ENCODE results near the gene RBM3. TPM values are rescaled to one million over a fixed set of nuclear protein-coding genes. Genes with fewer than 3 reads are reported as not detected.
"Not testable (repeated sequence)": the region's sequence is repeated elsewhere in the genome, so short reads cannot be mapped to it uniquely, and the experiment has no call there.

Gene RBM3
- total RNA-seq = 377 TPM

GRCh38 chrX:48574270-48575266 lies at the start of gene RBM3:
Gene RBM3 (plus strand): TSS chrX:48574484. CDS start chrX:48575181, 697 bp downstream.
- Histone ChIP-seq H3K27me3 (ENCODE audit: insufficient read depth, low read length) (no peaks in the 10 kb centered on the region), H3K4me1 (ENCODE audit: insufficient read depth, low read length) (peaks cover 17% of the 10 kb centered on the region), H3K9me3 (ENCODE audit: low read depth, low read length) (no peaks in the 10 kb centered on the region), H3K4me3 (ENCODE audit: low read length) (peak within 1 kb of the TSS; percentile 88)

DNA sequence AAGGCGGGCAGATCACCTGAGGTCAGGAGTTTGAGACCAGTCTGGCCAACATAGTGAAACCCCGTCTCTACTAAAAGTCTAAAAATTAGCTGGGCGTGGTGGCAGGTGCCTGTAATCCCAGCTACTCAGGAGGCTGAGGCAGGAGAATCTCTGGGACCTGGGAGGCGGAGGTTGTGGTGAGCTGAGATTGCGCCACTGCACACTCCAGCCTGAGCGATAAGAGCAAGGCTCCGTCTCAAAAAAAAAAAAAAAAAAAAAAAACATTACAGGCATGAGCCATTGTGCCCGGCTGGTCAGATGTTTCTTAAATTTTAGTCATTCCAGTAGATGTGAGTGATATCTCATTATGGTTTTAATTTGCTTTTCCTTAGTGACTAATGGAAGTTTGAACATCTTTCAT lies 48.4 kb upstream of the RBM3 start:
- H3K4me1 ChIP-seq (ENCODE audit: insufficient read depth, low read length) = peaks cover 23% of the 10 kb centered on the region
- H3K4me3 ChIP-seq (ENCODE audit: low read length); H3K27me3 ChIP-seq (ENCODE audit: insufficient read depth, low read length); H3K9me3 ChIP-seq (ENCODE audit: low read depth, low read length): not testable (repeated sequence)

DNA sequence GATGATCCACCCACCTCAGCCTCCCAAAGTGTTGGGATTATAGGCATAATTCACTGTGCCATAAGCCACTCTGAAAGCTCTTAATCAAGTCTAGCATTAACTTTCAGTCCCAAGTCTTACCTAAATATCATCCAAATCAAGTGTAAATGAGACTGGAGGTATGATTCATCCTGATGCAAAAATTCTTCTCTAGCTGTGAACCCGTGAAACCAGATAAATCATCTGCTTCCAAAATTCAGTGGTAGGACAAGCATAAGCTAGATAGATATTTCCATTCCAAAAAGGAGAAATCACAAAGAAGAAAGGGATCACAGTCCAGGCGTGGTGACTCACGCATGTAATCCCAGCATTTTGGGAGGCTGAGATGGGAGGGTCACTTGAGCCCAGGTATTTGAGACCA lies 43.5 kb upstream of the RBM3 start:
- Histone ChIP-seq H3K27me3 (ENCODE audit: insufficient read depth, low read length) (no peaks in the 10 kb centered on the region), H3K4me3 (ENCODE audit: low read length) (no peak overlapping the region), H3K9me3 (ENCODE audit: low read depth, low read length) (no peaks in the 10 kb centered on the region), H3K4me1 (ENCODE audit: insufficient read depth, low read length) (no peaks in the 10 kb centered on the region)

DNA sequence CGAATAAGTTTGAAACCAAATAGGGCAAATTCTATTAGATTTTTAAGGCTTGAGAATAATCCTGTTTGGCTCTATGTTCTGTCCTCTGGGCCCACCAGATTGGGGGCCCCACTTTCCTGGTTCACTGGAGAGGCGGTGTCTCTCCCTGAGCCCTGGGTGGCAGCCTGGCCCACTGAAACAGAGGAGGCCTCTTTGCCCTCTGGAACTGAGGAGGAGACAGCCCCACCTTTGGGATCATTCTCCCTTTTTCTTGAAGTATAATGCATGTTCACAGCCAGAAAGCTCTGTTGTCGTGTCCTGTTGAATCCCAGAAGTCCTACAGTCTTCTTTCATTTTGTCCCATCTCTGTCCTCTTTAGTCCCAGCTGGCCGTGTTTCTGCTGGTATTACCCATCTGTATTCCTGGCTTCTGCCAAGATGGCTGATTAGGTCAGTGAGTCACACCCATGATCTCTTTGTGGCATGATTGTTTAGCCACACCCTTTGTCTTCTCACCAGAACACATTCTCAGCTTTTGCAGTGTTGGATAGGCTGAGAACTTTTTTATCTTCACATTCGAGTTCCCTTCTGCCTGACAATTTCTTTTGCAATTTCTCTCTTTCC lies 42.8 kb upstream of the RBM3 start:
- Histone ChIP-seq H3K9me3 (ENCODE audit: low read depth, low read length) (no peaks in the 10 kb centered on the region), H3K4me3 (ENCODE audit: low read length) (no peak overlapping the region), H3K4me1 (ENCODE audit: insufficient read depth, low read length) (no peaks in the 10 kb centered on the region), H3K27me3 (ENCODE audit: insufficient read depth, low read length) (no peaks in the 10 kb centered on the region)

DNA sequence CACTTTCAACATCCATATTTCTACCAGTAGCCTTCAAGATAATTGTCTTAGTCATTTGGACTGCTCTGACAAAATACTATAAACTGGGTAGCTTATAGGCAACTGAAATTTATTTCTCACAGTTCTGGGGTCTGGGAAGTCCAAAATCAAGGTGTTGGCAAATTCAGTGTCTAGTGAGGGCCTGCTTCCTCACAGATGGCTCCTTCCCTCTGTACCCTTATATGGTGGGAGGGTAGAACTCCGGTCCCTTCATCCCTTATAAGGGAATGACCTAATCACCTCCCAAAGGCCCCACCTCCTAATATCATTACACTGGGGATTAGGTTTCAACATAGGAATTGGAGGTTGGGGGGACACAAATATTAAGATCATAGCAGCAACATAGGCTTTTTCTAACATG lies 42.1 kb upstream of the RBM3 start:
- Histone ChIP-seq H3K4me3 (ENCODE audit: low read length) (no peak overlapping the region), H3K4me1 (ENCODE audit: insufficient read depth, low read length) (no peaks in the 10 kb centered on the region), H3K27me3 (ENCODE audit: insufficient read depth, low read length) (no peaks in the 10 kb centered on the region), H3K9me3 (ENCODE audit: low read depth, low read length) (no peaks in the 10 kb centered on the region)

DNA sequence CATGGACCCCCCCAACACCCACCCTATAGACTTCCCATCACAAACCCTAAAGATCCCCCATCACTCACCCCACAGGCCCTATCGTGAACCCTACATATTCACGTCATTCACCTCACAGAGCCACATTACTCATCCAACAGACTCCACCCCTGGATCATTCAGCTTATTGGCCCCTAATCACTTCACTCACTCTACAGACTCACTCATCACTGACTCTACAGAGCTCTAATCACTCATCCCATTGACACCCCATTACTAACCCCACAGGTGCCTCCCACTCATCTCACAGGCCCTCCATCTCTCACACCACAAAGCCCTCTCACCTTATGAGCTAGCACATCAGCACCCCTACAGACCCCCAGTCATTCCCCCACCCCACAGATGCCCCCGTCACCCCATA lies 41.1 kb upstream of the RBM3 start:
- Histone ChIP-seq H3K4me3 (ENCODE audit: low read length) (no peak overlapping the region), H3K27me3 (ENCODE audit: insufficient read depth, low read length) (no peaks in the 10 kb centered on the region), H3K4me1 (ENCODE audit: insufficient read depth, low read length) (no peaks in the 10 kb centered on the region), H3K9me3 (ENCODE audit: low read depth, low read length) (no peaks in the 10 kb centered on the region)

DNA sequence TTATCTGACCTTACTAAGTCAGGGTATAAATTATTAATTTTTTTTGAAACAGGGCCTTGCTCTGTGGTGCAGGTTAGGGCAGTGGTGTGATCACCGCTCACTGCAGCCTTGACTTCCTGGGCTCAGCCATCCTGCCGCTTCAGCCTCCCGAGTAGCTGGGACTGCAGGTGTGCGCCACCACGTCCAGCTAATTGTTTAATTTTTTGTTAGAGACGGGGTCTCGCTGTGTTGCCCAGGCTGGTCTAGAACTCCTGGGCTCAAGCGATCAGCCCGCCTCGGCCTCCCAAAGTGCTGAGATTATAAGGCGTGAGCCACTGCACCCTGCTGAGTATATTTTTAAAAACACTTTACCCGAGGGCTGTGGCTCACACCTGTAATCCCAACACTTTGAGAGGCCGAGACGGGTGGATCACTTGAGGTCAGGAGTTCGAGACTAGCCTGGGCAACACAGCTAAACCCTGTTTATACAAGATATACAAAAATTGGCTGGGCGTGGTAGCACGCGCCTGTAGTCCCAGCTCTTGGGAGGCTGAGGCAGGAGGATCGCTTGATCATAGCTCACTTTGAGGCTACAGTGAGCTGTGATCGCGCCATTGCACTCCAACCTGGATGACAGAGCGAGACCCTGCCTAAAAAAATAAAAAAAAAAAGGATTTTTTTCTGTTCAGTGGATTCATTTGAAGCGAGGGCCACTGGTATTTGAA lies 35.5 kb upstream of the RBM3 start:
- peaks cover 18% of the 10 kb centered on the region for H3K4me1 ChIP-seq (ENCODE audit: insufficient read depth, low read length)
- no peak overlapping the region for H3K4me3 ChIP-seq (ENCODE audit: low read length)
- H3K27me3 ChIP-seq (ENCODE audit: insufficient read depth, low read length) = no peaks in the 10 kb centered on the region
- no peaks in the 10 kb centered on the region for H3K9me3 ChIP-seq (ENCODE audit: low read depth, low read length)

DNA sequence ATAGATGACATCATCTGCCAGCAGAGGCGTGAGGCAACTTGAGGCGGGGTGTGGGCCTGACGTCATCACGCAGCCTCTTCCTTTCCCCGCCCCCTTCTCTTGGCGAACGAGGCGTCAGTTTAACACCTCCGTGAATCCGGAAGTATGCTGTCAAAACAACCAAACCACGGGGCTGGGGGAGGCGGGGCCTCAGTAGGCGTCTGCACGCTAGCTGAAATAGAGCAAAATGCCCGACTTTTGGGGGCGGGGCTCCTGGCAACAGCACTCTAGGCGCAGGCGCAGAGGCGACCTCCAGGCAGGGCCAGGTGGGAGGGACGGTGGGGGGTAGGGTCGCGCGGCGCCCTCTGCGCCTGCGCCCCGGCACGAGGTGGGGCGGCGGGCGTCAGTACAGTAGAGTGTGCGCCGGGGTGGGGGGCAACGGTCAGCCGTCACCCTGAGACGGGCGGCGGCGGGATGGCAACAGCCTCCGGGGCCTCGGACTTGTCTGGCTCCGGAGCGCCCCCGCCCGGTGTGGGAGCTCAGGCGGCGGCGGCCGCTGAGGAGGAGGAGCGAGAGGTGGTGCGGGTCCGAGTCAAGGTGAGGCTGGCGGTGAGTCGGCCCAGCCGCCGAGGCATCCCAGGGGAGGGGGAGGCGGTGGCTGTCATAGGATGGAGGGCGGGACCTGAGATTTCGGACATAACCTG lies 34.8 kb upstream of the RBM3 start, which contains the start of gene TBC1D25:
TBC1D25 (plus strand) TSS at position 370 of the 683 bp plus-strand sequence; CDS start at position 454, 84 bp downstream.
- Histone ChIP-seq H3K9me3 (ENCODE audit: low read depth, low read length) (no peaks in the 10 kb centered on the region), H3K27me3 (ENCODE audit: insufficient read depth, low read length) (no peaks in the 10 kb centered on the region), H3K4me1 (ENCODE audit: insufficient read depth, low read length) (peaks cover 18% of the 10 kb centered on the region), H3K4me3 (ENCODE audit: low read length) (peak within 1 kb of the TSS; percentile 55)

GRCh38 chrX:48540028-48540375 lies 34.3 kb upstream of the RBM3 start:
- H3K4me1 ChIP-seq (ENCODE audit: insufficient read depth, low read length) = peaks cover 18% of the 10 kb centered on the region
- no peaks in the 10 kb centered on the region for H3K27me3 ChIP-seq (ENCODE audit: insufficient read depth, low read length)
- no peaks in the 10 kb centered on the region for H3K9me3 ChIP-seq (ENCODE audit: low read depth, low read length)
- peak overlapping the region; percentile 55 for H3K4me3 ChIP-seq (ENCODE audit: low read length)

DNA sequence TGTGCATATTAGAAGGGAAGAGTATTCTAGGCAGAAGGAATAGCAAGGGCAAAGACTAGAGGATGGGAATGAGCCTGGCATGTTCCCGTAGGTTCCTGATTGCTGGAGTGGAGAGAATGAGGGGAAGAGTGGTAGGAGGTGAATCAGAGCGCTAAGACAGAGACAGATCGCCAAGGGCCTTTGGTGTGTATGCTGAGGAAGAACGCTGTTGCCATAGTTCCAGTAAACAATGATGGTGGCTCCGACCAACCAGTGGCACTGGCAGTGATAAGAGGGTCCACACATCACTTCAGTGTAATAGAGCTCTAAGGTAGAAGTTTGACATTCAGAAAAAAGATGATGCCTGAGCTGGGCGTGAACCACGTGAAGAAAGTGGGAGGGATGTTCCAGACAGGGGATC lies 33.8 kb upstream of the RBM3 start:
- H3K4me3 ChIP-seq (ENCODE audit: low read length) = peak overlapping the region; percentile 55
- no peaks in the 10 kb centered on the region for H3K9me3 ChIP-seq (ENCODE audit: low read depth, low read length)
- no peaks in the 10 kb centered on the region for H3K27me3 ChIP-seq (ENCODE audit: insufficient read depth, low read length)
- peaks cover 18% of the 10 kb centered on the region for H3K4me1 ChIP-seq (ENCODE audit: insufficient read depth, low read length)

DNA sequence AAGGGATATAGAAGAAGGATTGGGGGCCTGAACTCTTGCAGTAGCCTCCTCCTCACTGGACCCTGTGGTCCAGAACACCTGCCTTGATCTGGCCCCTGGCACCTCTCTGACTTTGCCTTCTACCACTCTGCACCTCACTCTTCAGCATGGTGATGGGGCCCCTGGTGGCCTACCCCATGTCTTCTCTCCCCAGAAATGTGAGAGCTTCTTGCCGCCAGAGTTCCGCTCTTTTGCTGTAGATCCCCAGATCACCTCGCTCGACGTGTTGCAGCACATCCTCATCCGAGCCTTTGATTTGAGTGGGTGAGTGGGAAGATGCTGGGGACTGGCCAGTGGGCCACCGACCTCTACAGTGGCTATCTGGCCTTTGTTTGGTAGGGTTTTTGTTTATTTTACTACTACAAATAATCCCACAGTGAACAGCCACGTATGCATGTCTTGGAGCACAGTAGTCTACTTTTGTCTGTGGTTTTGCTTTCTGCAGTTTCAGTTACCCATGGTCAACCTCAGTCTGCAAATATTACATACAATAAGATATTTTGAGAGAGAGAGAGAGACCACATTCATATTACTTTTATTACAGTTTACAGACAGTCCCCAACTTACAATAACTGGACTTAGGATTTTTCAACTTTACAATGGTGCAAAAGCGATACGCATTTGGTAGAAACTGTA lies 33.0 kb upstream of the RBM3 start:
- H3K4me3 ChIP-seq (ENCODE audit: low read length) = no peak overlapping the region
- no peaks in the 10 kb centered on the region for H3K9me3 ChIP-seq (ENCODE audit: low read depth, low read length)
- H3K27me3 ChIP-seq (ENCODE audit: insufficient read depth, low read length) = no peaks in the 10 kb centered on the region
- peaks cover 18% of the 10 kb centered on the region for H3K4me1 ChIP-seq (ENCODE audit: insufficient read depth, low read length)

- Histone ChIP-seq H3K27me3 (ENCODE audit: insufficient read depth, low read length) (no peaks in the 10 kb centered on the region), H3K9me3 (ENCODE audit: low read depth, low read length) (no peaks in the 10 kb centered on the region), H3K4me1 (ENCODE audit: insufficient read depth, low read length) (peaks cover 3% of the 10 kb centered on the region), H3K4me3 (ENCODE audit: low read length) (no peak overlapping the region)
These were observed 25.4 kb upstream of the RBM3 start for GRCh38 chrX:48548871-48549270.

GRCh38 chrX:48555731-48556325 lies 18.5 kb upstream of the RBM3 start:
- H3K4me3 ChIP-seq (ENCODE audit: low read length); H3K4me1 ChIP-seq (ENCODE audit: insufficient read depth, low read length); H3K9me3 ChIP-seq (ENCODE audit: low read depth, low read length); H3K27me3 ChIP-seq (ENCODE audit: insufficient read depth, low read length): not testable (repeated sequence)

- H3K4me1 ChIP-seq (ENCODE audit: insufficient read depth, low read length) = no peaks in the 10 kb centered on the region
- H3K27me3 ChIP-seq (ENCODE audit: insufficient read depth, low read length) = no peaks in the 10 kb centered on the region
- no peak overlapping the region for H3K4me3 ChIP-seq (ENCODE audit: low read length)
- no peaks in the 10 kb centered on the region for H3K9me3 ChIP-seq (ENCODE audit: low read depth, low read length)
These were observed 16.0 kb upstream of the RBM3 start for GRCh38 chrX:48558271-48558670.

All from mononuclear cell (primary cell).